ENCODE measurements around the gene TFAP2D.
A peak's percentile ranks its signal among the peaks of the same experiment; 100 is the strongest.

The TFAP2D gene

GRCh38 chr6:50718566-50718965 is 5.2 kb downstream of the TFAP2D start:
- no peak overlapping the region for H3K27ac ChIP-seq (ENCODE audit: extremely low read depth, low read depth, low read length)
- POLR2A ChIA-PET: no interaction called here
- CTCF ChIA-PET: interaction anchor here (0.6 kb wide), 2 partner anchors 20 to 793 kb away, joined by 3 read pairs; no protein-coding TSS in a partner anchor
- no peak overlapping the region for H3K4me3 ChIP-seq (ENCODE audit: low read depth, low read length)
- no peaks in the 10 kb centered on the region for H3K4me1 ChIP-seq (ENCODE audit: control insufficient read depth, insufficient read depth, low read length)
- no peaks in the 10 kb centered on the region for H3K36me3 ChIP-seq (ENCODE audit: control insufficient read depth in 2 of 2, insufficient read depth in 1 of 2, low read length in 2 of 2)
- H3K9me3 ChIP-seq (ENCODE audit: control insufficient read depth, insufficient read depth, low read depth, low read length): no peaks in the 10 kb centered on the region
- no peak for TF ChIP-seq ZBTB8A (tag by site-specific recombination; IDR thresholded peaks at IDR 0.05)
- no peak for TF ChIP-seq ZNF18 (tag by site-specific recombination; IDR thresholded peaks at IDR 0.05)
- TF ChIP-seq ZIC2 (tag by site-specific recombination; IDR thresholded peaks at IDR 0.05): no peak
- no peak for TF ChIP-seq OVOL3 (tag by site-specific recombination; IDR thresholded peaks at IDR 0.05)
- no peak for TF ChIP-seq ZBTB26 (tag by site-specific recombination; optimal IDR thresholded peaks at IDR 0.05)
- no peak for TF ChIP-seq ZNF544 (tag by site-specific recombination; IDR thresholded peaks at IDR 0.05)
- no peak for TF ChIP-seq ZSCAN23 (tag by site-specific recombination; IDR thresholded peaks at IDR 0.05)
- no peak for TF ChIP-seq ZNF354C (tag by site-specific recombination; IDR thresholded peaks at IDR 0.05; ENCODE audit: borderline replicate concordance, low read depth)
- no peak for TF ChIP-seq ZNF561 (tag by site-specific recombination; IDR thresholded peaks at IDR 0.05; ENCODE audit: borderline replicate concordance)
- no peak for TF ChIP-seq ZNF76 (tag by site-specific recombination; IDR thresholded peaks at IDR 0.05; ENCODE audit: borderline replicate concordance, low read depth)
- TF ChIP-seq ZNF664 (tag by site-specific recombination; IDR thresholded peaks at IDR 0.05): no peak
- no peak for TF ChIP-seq ZFP69B (tag by site-specific recombination; IDR thresholded peaks at IDR 0.05)
- no peak for TF ChIP-seq ZNF585B (tag by site-specific recombination; IDR thresholded peaks at IDR 0.05)
- no peak for TF ChIP-seq TRIM28 (IDR thresholded peaks at IDR 0.05; ENCODE audit: borderline replicate concordance, low read length)
- TF ChIP-seq ZNF624 (tag by site-specific recombination; IDR thresholded peaks at IDR 0.05): no peak
- no peak for TF ChIP-seq ZSCAN16 (tag by site-specific recombination; IDR thresholded peaks at IDR 0.05)
- no peak for TF ChIP-seq ZNF707 (tag by site-specific recombination; IDR thresholded peaks at IDR 0.05)
- TF ChIP-seq ZNF521 (tag by site-specific recombination; IDR thresholded peaks at IDR 0.05): no peak
- no peak for TF ChIP-seq WT1 (tag by site-specific recombination; IDR thresholded peaks at IDR 0.05)
- no peak for TF ChIP-seq ZNF311 (tag by site-specific recombination; IDR thresholded peaks at IDR 0.05; ENCODE audit: borderline replicate concordance)

GRCh38 chr6:50720623-50721022 is 7.3 kb downstream of the TFAP2D start:
- CTCF ChIA-PET: no interaction called here
- POLR2A ChIA-PET: no interaction called here
- Histone ChIP-seq H3K4me1 (ENCODE audit: control insufficient read depth, insufficient read depth, low read length) (no peaks in the 10 kb centered on the region), H3K4me3 (ENCODE audit: low read depth, low read length) (no peak overlapping the region), H3K9me3 (ENCODE audit: control insufficient read depth, insufficient read depth, low read depth, low read length) (no peaks in the 10 kb centered on the region), H3K27ac (ENCODE audit: extremely low read depth, low read depth, low read length) (no peak overlapping the region), H3K36me3 (ENCODE audit: control insufficient read depth in 2 of 2, insufficient read depth in 1 of 2, low read length in 2 of 2) (no peaks in the 10 kb centered on the region)
- TF ChIP-seq REST (tag by site-specific recombination; IDR thresholded peaks at IDR 0.05) (peak; percentile 87), ZNF146 (tag by site-specific recombination; IDR thresholded peaks at IDR 0.05) (no peak)
